Endothelial cell (in vitro differentiated cells): ENCODE results near the gene LY6G6F. TPM values are rescaled to one million over a fixed set of nuclear protein-coding genes. Genes with fewer than 3 reads are reported as not detected.

Source experiments
- DNase-seq: peaks from one replicate; pipeline ENCODE4 v3.0.0; 2021; ENCODE audit warnings: low spot score
- H3K27ac Mint-ChIP-seq: one replicate; pipeline ENCODE4 v1.8.0; 2021; ENCODE audit warnings: mixed read lengths, inconsistent platforms; ENCODE audit not compliant: unreplicated experiment
- H3K27me3 Mint-ChIP-seq: one replicate; pipeline ENCODE4 v1.8.0; 2021; ENCODE audit warnings: mild to moderate bottlenecking, moderate library complexity, mixed read lengths, inconsistent platforms; ENCODE audit not compliant: unreplicated experiment
- H3K36me3 Mint-ChIP-seq: one replicate; pipeline ENCODE4 v1.8.0; 2021; ENCODE audit warnings: mild to moderate bottlenecking, low read depth, mixed read lengths, inconsistent platforms; ENCODE audit not compliant: unreplicated experiment
- H3K4me1 Mint-ChIP-seq: one replicate; pipeline ENCODE4 v1.8.0; 2021; ENCODE audit warnings: mild to moderate bottlenecking, mixed read lengths, inconsistent platforms; ENCODE audit not compliant: unreplicated experiment
- H3K4me3 Mint-ChIP-seq: one replicate; pipeline ENCODE4 v1.8.0; 2021; ENCODE audit warnings: mild to moderate bottlenecking, mixed read lengths, inconsistent platforms; ENCODE audit not compliant: unreplicated experiment
- H3K9me3 Mint-ChIP-seq: one replicate; pipeline ENCODE4 v1.8.0; 2021; ENCODE audit warnings: mixed read lengths, inconsistent platforms; ENCODE audit not compliant: unreplicated experiment
- CTCF ChIP-seq: fragments of 200-600 bp; sonication (generic); IDR thresholded peaks from one replicate; pipeline ENCODE4 v1.5.0; 2021; ENCODE audit warnings: antibody characterized with exemption; ENCODE audit not compliant: unreplicated experiment
- total RNA-seq: library from RNA; stranded (reverse); fragmentation: NEBNext Ultra II Directional; extraction: Animal tissue kit (Norgen Biotek cat#: 25700); gene quantifications from one replicate; pipeline ENCODE4 v1.2.1, GENCODE V29; 2021; ENCODE audit not compliant: unreplicated experiment

Gene LY6G6F
- total RNA-seq, 1 donor from 2014 or later, result not detected

- no peak for DNase-seq
- Mint-ChIP-seq H3K9me3 (no peaks in the 10 kb centered on the region), H3K36me3 (peaks cover 19% of the 10 kb centered on the region), H3K4me3 (no peak overlapping the region), H3K27ac (no peak overlapping the region), H3K27me3 (peaks cover 4% of the 10 kb centered on the region), H3K4me1 (peaks cover 18% of the 10 kb centered on the region)
- no peak for TF ChIP-seq CTCF
Measured at GRCh38 chr6:31687860-31688693, 18.6 kb upstream of the LY6G6F start.

- Mint-ChIP-seq H3K9me3 (no peaks in the 10 kb centered on the region), H3K4me3 (peak overlapping the region; percentile 73), H3K27me3 (peaks cover 6% of the 10 kb centered on the region), H3K4me1 (peaks cover 15% of the 10 kb centered on the region), H3K36me3 (peaks cover 22% of the 10 kb centered on the region), H3K27ac (peak overlapping the region; percentile 76)
- TF ChIP-seq CTCF, result no peak
- DNase-seq, result peak; percentile 20
Measured at GRCh38 chr6:31689249-31690110, 17.2 kb upstream of the LY6G6F start.

GRCh38 chr6:31690231-31691077, 16.2 kb upstream of the LY6G6F start:
- H3K27me3 Mint-ChIP-seq, result peaks cover 6% of the 10 kb centered on the region
- H3K9me3 Mint-ChIP-seq, result no peaks in the 10 kb centered on the region
- H3K27ac Mint-ChIP-seq, result peak overlapping the region; percentile 76
- H3K4me3 Mint-ChIP-seq, result peak overlapping the region; percentile 73
- no peak for DNase-seq
- H3K4me1 Mint-ChIP-seq, result peaks cover 15% of the 10 kb centered on the region
- H3K36me3 Mint-ChIP-seq, result peaks cover 22% of the 10 kb centered on the region
- no peak for TF ChIP-seq CTCF

- Mint-ChIP-seq H3K4me1 (peaks cover 15% of the 10 kb centered on the region), H3K27ac (no peak overlapping the region), H3K4me3 (no peak overlapping the region), H3K9me3 (no peaks in the 10 kb centered on the region), H3K36me3 (peaks cover 21% of the 10 kb centered on the region), H3K27me3 (peaks cover 6% of the 10 kb centered on the region)
- no peak for DNase-seq
- no peak for TF ChIP-seq CTCF
Measured at GRCh38 chr6:31691078-31691463, 15.6 kb upstream of the LY6G6F start.
